HS-5 (cell line): ENCODE data around the gene UGT1A3.

ENCODE experiments used
- DNase-seq: peaks from one replicate; pipeline ENCODE4 v3.0.0-alpha.2; 2012; ENCODE audit warnings: low read depth

Gene UGT1A3

GRCh38 chr2:233795735-233796171, 66.9 kb downstream of the UGT1A3 start:
- DNase-seq = no peak

GRCh38 chr2:233796254-233796653, 67.4 kb downstream of the UGT1A3 start:
- DNase-seq = no peak

- no peak for DNase-seq
These were observed 69.7 kb downstream of the UGT1A3 start for GRCh38 chr2:233798335-233799086.

GRCh38 chr2:233799087-233799665, 70.3 kb downstream of the UGT1A3 start:
- no peak for DNase-seq

- no peak for DNase-seq
These were observed 70.9 kb downstream of the UGT1A3 start for GRCh38 chr2:233799716-233800115.

GRCh38 chr2:233800208-233800607, 71.4 kb downstream of the UGT1A3 start:
- DNase-seq = no peak

GRCh38 chr2:233801357-233802131, 72.7 kb downstream of the UGT1A3 start:
- no peak for DNase-seq

- DNase-seq = no peak
These were observed 73.4 kb downstream of the UGT1A3 start for GRCh38 chr2:233802132-233802815.

- no peak for DNase-seq
These were observed 74.6 kb downstream of the UGT1A3 start for GRCh38 chr2:233803292-233803911.

- no peak for DNase-seq
These were observed 75.2 kb downstream of the UGT1A3 start for GRCh38 chr2:233803994-233804393.

- no peak for DNase-seq
These were observed 78.5 kb downstream of the UGT1A3 start for GRCh38 chr2:233807215-233807865.

- DNase-seq = no peak
These were observed 79.4 kb downstream of the UGT1A3 start for GRCh38 chr2:233807966-233808935.

GRCh38 chr2:233810385-233810784, 81.5 kb downstream of the UGT1A3 start:
- DNase-seq = no peak

- DNase-seq = no peak
These were observed 82.2 kb downstream of the UGT1A3 start for GRCh38 chr2:233811087-233811486.

- no peak for DNase-seq
These were observed 82.9 kb downstream of the UGT1A3 start for GRCh38 chr2:233811732-233812131.

GRCh38 chr2:233813236-233814055, 84.6 kb downstream of the UGT1A3 start:
- DNase-seq = no peak

- DNase-seq = no peak
These were observed 85.4 kb downstream of the UGT1A3 start for GRCh38 chr2:233814056-233814835.

GRCh38 chr2:233815861-233816260, 87.0 kb downstream of the UGT1A3 start:
- DNase-seq = no peak

- DNase-seq = no peak
These were observed 87.5 kb downstream of the UGT1A3 start for GRCh38 chr2:233816334-233816733.
